Subcutaneous adipose tissue (tissue), 4 donors: ENCODE results near the gene MACROD1. TPM values are rescaled to one million over a fixed set of nuclear protein-coding genes. Genes with fewer than 3 reads are reported as not detected.

Experiments used
- CTCF ChIP-seq: fragments of 450-650 bp; IDR thresholded peaks from one replicate; pipeline ENCODE4 v1.5.1; 2016; ENCODE audit warnings: low read depth, mild to moderate bottlenecking, control low read depth, antibody characterized with exemption, moderate library complexity
- small RNA-seq: library from RNA; depleted of rRNA; stranded (forward); fragments of <200 nt; gene quantifications from one replicate; pipeline ENCODE3, GENCODE V24; 2016
- total RNA-seq, 4 donors: library from RNA; depleted of rRNA; stranded (reverse); fragments of >200 nt; gene quantifications; one replicate each; pipeline ENCODE4 v1.1.0, GENCODE V29; 2016

Gene MACROD1
- total RNA-seq, 4 donors from 2014 or later = 8.0 to 24.0 (median 19.8) TPM

GRCh38 chr11:63961608-63962412, 204.1 kb downstream of the MACROD1 start:
- TF ChIP-seq CTCF = no peak

GRCh38 chr11:63958008-63958407, 207.9 kb downstream of the MACROD1 start:
- no peak for TF ChIP-seq CTCF

GRCh38 chr11:63952570-63952969, 213.3 kb downstream of the MACROD1 start:
- TF ChIP-seq CTCF = no peak

- TF ChIP-seq CTCF = no peak
These were observed 214.0 kb downstream of the MACROD1 start for GRCh38 chr11:63951779-63952536.

Small RNA genes lying within 50 kb of the gene (small RNA-seq; reads per million reads assigned to genes)
- gene RNU6-45P = not detected

Other genes starting within 250 kb of the MACROD1 start
- under 1 TPM in 1 of 4 donors, not detected in 3; 0.88 TPM for gene RCOR2, start 248.9 kb downstream of the MACROD1 start, total RNA-seq
- gene NAA40, start 227.1 kb downstream of the MACROD1 start, total RNA-seq = 10 to 100 TPM in 1 of 4 donors, 1 to 10 TPM in 3; 4.6 to 11.2 (median 7.4) TPM
- 100 to 1,000 TPM; 299 to 526 (median 371) TPM for gene COX8A, start 191.5 kb downstream of the MACROD1 start, total RNA-seq
- gene OTUB1, start 179.7 kb downstream of the MACROD1 start, total RNA-seq = 10 to 100 TPM; 41.6 to 49.1 (median 44.4) TPM
- gene FLRT1, start 130.2 kb downstream of the MACROD1 start, total RNA-seq = under 1 TPM in 1 of 4 donors, not detected in 3; 0.22 TPM
- gene STIP1, start 20.1 kb upstream of the MACROD1 start, total RNA-seq = 100 to 1,000 TPM in 1 of 4 donors, 10 to 100 TPM in 3; 53.5 to 100 (median 72.6) TPM
- 10 to 100 TPM; 23.5 to 97.6 (median 42.2) TPM for gene FERMT3, start 40.6 kb upstream of the MACROD1 start, total RNA-seq
- 10 to 100 TPM; 34.1 to 89.1 (median 43.6) TPM for gene TRPT1, start 60.1 kb upstream of the MACROD1 start, total RNA-seq
- gene NUDT22, start 60.2 kb upstream of the MACROD1 start, total RNA-seq = 10 to 100 TPM; 19.2 to 77.6 (median 41.8) TPM
- 10 to 100 TPM; 21.5 to 32.0 (median 26.9) TPM for gene DNAJC4, start 64.4 kb upstream of the MACROD1 start, total RNA-seq
- 100 to 1,000 TPM; 122 to 332 (median 231) TPM for gene VEGFB, start 68.5 kb upstream of the MACROD1 start, total RNA-seq
- 10 to 100 TPM; 32.0 to 40.9 (median 36.7) TPM for gene FKBP2, start 75.0 kb upstream of the MACROD1 start, total RNA-seq
- gene PPP1R14B, start 80.8 kb upstream of the MACROD1 start, total RNA-seq = 10 to 100 TPM; 64.3 to 73.1 (median 69.1) TPM
- gene PLCB3, start 85.4 kb upstream of the MACROD1 start, total RNA-seq = 10 to 100 TPM; 10.8 to 17.9 (median 16.3) TPM
- gene BAD, start 118.6 kb upstream of the MACROD1 start, total RNA-seq = 10 to 100 TPM; 47.1 to 92.5 (median 90.6) TPM
- 10 to 100 TPM in 3 of 4 donors, 1 to 10 TPM in 1; 7.7 to 18.1 (median 14.7) TPM for gene GPR137, start 119.7 kb upstream of the MACROD1 start, total RNA-seq
- gene KCNK4, start 125.2 kb upstream of the MACROD1 start, total RNA-seq = not detected
- not detected for gene CATSPERZ, start 134.2 kb upstream of the MACROD1 start, total RNA-seq
- gene ESRRA, start 139.4 kb upstream of the MACROD1 start, total RNA-seq = 10 to 100 TPM; 16.3 to 54.1 (median 35.5) TPM
- 100 to 1,000 TPM; 225 to 266 (median 241) TPM for gene TRMT112, start 151.4 kb upstream of the MACROD1 start, total RNA-seq
- 100 to 1,000 TPM; 122 to 236 (median 223) TPM for gene PRDX5, start 152.0 kb upstream of the MACROD1 start, total RNA-seq
- 10 to 100 TPM in 2 of 4 donors, 1 to 10 TPM in 2; 7.0 to 18.2 (median 11.2) TPM for gene CCDC88B, start 174.1 kb upstream of the MACROD1 start, total RNA-seq
- 10 to 100 TPM in 3 of 4 donors, 1 to 10 TPM in 1; 7.2 to 27.5 (median 16.3) TPM for gene RPS6KA4, start 193.0 kb upstream of the MACROD1 start, total RNA-seq